ENCODE results near the gene C19orf12.
A peak's percentile ranks its signal among the peaks of the same experiment; 100 is the strongest.
"Not testable (repeated sequence)": the region's sequence is repeated elsewhere in the genome, so short reads cannot be mapped to it uniquely, and the experiment has no call there.

The C19orf12 gene

GRCh38 chr19:29675120-29675649 lies 39.9 kb downstream of the C19orf12 start:
- no peak for DNase-seq

GRCh38 chr19:29674374-29675119 lies 40.5 kb downstream of the C19orf12 start:
- no peak for DNase-seq

DNA sequence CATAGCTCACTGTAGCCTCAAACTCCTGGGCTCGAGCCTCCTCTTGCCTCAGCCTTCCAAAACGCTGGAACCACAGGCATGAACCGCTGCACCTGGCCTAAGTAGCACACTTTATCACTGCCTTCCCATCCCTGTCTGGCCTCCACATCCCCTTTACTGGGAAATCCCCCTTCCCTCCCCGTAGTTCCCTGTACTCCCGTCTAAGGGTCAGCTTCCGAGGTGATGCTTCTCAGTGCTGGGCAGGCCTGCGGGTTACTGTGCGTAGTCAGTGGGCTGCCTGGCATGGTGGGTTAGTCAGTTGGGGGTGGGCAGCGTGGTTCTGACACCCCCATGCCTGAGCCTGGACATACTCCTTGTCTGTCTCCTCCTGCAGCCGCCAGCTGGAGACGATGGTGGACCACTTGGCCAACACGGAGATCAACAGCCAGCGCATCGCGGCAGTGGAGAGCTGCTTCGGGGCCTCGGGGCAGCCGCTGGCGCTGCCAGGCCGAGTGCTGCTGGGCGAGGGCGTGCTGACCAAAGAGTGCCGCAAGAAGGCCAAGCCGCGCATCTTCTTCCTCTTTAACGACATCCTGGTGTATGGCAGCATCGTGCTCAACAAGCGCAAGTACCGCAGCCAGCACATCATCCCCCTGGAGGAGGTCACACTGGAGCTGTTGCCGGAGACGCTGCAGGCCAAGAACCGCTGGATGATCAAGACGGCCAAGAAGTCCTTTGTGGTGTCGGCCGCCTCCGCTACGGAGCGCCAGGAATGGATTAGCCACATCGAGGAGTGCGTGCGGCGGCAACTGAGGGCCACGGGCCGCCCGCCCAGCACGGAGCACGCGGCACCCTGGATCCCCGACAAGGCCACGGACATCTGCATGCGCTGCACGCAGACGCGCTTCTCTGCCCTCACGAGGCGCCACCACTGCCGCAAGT lies 41.4 kb downstream of the C19orf12 start:
- no peak for DNase-seq

- DNase-seq = no peak
Measured at GRCh38 chr19:29672933-29673336, 42.1 kb downstream of the C19orf12 start.

GRCh38 chr19:29672319-29672932 lies 42.6 kb downstream of the C19orf12 start:
- no peak for DNase-seq

DNA sequence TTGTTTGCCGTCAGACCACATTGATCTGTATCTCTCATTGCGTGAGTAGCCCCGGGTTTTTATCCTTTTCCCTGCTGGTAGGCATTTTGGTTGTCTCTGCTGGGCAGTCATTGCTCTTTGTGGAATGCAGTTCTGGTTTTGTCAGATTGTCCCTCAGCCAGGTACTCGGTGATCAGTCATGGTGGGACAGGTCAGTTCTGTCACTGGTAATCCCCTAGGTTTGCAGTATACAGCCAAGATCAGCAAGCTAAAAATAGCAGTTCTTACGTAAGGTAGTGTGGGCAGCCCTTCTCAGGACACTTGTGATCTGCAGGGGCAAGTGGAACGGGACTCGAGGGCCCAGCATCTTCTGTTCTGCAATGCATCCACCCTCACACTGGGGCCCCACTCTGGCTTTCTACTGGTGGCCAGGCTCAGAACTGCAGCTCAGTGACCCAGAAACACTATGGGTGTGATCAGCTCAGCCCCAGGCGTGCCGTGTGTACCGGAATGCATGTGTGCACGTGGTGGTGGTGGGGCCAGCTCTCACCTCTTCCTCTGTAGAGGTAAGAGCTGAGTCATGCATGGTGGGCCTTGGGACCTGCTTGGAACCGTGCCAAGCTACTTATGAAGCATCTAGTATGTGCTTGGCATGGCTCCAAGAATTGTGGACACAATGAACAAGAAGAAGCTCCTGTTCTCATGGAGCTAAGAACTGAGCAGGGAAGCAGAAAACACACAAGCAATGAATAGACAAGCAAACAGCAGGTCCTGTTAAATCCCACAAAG lies 43.5 kb downstream of the C19orf12 start:
- DNase-seq = no peak

- DNase-seq = not testable (repeated sequence)
Measured at GRCh38 chr19:29671026-29671392, 44.1 kb downstream of the C19orf12 start.

DNA sequence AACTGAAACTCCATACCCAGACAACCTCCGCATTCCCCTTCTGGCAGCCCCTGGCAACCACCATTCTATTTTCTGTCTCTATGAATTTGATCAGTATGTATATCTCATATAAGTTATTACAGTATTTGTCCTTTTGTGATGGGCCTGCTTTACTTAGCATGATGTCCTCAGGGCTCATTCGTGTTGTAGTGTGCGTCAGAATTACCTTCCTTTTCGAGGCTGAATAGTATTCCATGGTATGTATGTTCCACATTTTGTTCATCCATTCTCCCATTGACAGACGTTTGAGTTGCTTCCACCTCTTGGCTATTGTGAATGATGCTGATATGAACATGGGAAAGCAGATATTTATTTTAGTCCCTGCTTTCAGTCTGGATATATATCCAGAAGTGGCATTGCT lies 44.8 kb downstream of the C19orf12 start:
- DNase-seq = no peak

GRCh38 chr19:29668746-29669609 lies 46.1 kb downstream of the C19orf12 start:
- no peak for DNase-seq

DNA sequence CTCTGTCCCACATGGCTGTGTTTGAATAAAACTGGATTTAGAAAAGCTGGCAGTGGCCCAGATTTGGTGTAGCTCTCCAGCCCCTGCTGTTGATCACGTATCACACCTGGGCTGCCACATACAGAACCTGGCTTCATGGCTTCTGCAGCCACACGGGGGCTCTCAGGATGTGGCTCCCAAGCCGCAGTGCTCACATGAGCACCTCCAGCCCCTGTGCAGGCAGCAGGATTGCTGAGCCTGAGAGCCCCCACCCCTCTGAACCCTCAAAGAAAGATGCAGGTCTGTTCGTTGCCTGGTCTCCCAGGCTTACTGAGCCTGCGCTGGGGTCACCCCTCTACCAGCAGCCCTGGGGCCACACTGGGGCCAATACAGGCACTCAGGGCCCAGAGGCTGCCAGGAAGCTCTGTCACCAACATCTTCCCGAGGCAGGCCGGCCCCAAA lies 47.1 kb downstream of the C19orf12 start:
- DNase-seq = no peak

DNA sequence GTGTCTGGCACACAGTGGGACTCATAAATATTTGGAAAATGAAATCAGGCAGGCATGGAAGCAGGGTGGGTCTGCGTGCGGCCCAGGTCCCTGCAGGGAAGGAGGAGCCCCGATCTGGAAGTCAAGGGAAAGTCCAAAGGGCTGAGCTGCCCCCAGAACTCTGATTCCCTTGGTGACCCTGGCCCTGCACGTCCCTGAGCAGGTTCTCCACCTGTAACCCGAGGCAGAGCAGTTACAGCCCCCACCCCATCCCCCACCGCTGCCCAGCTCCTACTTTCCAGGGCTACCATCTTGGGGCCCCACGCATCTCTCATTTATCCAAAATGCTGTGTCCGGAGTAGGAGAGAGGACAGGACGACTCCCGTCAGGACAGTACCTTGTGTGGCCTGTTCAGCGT lies 47.7 kb downstream of the C19orf12 start:
- no peak for DNase-seq

DNA sequence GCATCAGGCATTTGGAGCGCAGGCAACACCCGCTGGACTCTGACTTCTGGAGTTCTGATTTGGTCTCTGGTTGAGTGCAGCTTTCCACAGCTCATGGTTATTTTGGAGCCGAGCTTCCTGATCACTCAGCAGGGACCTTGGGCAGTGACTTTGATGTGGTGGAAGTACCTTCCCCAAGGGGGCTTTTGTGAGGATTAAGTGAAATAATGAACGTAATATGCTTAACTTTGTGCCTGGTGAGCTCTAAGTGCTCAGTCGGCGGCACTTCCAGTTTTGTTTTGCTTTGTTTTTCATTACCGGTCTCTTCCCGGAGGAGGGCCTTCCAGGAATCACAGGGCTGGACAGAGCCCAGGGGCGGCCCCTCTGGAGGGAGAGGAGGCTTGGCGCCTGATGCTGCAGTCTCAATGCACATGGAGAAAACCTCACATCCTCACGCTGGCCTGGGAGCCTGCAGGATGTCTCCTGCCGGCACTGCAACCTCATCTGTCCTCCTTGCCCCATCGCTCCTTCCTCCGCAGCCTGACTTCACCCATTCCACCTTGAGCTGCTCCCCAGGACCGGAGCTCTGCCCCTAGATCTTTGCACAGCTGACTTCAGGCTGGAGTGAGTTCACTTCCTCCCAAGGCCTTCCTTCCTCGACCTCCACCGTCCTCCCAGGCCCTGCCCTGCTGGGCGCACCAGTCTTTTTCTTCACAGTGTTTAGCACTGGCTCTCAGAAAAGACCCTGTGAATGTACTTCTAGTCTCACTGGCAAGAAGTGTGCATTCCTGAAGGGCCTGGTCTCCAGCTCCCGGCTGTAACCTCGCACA lies 48.3 kb downstream of the C19orf12 start:
- DNase-seq = peak; percentile 45

- DNase-seq = no peak
Measured at GRCh38 chr19:29665826-29666577, 49.1 kb downstream of the C19orf12 start.

GRCh38 chr19:29665215-29665825 lies 49.7 kb downstream of the C19orf12 start, which contains the start of gene PLEKHF1:
Gene PLEKHF1 (plus strand): TSS chr19:29665461. CDS start chr19:29673840, 8,379 bp downstream.
- DNase-seq = peak; percentile 93

DNA sequence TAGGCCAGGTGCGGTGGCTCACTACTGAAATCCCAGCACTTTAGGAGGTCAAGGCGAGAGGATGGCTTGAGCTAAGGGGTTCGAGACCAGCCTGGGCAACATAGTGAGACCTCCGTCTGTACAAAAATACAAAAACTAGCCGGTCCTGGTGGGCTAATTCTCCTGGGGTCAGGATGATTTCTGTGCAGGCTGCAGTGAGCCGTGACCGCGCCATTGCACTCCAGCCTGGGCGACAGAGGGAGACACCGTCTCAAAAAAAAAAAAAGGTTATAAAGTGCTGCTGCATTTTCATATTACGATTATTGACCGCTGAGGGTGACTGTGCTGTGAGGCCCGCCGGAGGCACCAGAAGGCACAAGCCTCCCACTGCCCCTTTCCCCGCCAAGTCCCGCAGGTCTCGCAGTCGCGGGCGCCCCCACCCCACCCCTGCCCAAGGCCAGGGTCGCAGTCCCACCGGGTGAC lies 50.3 kb downstream of the C19orf12 start:
- DNase-seq = no peak

- DNase-seq = no peak
Measured at GRCh38 chr19:29663861-29664752, 51.0 kb downstream of the C19orf12 start.

DNA sequence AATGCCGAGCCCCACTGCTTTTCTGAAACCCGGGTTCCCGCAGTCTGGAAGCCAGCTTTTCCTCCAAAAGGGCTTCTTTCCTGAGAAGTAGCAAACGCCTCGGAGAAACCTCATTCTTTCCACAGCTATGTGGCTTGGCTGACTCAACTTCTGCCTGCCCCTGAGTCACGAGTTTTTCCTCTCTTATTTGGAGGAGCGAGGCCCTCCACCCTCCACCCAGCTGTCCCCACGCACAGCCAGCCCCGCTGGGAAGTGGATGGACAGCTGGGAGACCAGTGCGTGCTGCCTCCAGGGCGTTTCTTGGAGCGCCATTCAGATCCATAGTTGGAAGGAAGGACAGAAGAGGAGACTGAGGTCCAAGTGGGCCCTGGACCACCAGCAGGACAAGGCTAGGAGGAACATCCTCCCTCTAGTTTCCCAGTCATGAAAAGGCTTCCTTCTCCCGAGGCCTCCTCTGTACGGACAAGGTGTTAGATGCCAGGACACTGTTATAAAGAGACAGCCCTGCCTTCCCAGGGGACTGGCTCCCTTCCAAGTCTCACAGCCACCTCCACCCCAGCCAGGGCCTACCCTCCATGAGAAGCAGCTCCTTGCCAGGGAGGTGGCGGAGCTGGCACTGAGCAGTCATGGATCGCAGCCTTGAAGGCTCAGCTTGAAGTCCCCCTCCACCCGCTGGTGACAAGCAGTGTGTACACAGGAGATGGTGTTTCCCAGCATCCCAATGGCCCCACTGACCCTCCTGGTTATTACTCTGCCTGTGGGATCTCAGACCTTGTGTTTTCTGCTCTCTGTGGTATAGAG lies 52.3 kb downstream of the C19orf12 start:
- no peak for DNase-seq
